Measurements from ENCODE around the gene EXOSC6. TPM values are rescaled to one million over a fixed set of nuclear protein-coding genes. Genes with fewer than 3 reads are reported as not detected.

The EXOSC6 gene
- total and polyA plus RNA-seq, 2 of the 4 experiments (the other 2 are of a cell fraction): 5.8 to 7.0 TPM

DNA sequence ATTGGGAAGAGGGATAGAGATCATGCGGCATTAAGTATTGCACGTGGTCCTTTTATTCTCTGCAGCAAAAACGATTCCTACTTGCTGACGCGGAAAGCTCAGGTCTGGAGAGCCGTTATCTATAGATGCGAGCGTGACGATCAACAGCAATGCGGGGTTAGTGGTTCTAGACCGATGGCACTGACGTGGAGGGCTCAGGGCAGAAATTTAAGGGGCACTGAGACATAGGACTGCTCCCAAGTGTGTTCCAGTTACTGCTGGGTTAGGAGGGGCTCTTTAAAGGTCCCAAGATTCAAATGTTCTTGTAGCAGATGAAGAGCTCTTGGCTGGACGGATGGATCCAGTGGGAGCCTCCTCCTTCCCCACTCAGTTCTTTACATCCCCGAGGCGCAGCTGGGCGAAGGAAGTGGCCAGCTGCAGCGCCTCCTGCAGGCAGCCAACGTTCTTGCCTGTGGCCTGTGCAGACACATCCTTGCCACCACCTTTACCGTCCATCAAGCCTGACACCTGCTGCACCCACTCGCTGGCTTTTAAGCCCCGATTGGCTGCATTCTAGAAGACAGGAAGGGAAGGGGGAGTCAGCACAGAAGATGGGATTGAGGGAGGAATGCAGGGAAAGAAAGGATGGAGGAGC, 732 bp upstream of the EXOSC6 start:
- dilution Hi-C loops (cut with HindIII; ENCODE audit: low sequenced_read_pairs, unreplicated experiment): no loop called here
- Histone ChIP-seq H3K36me3 (ENCODE audit: control insufficient read depth, insufficient read depth, low read length) (peaks cover 47% of the 10 kb centered on the region), H3K4me1 (ENCODE audit: control insufficient read depth, insufficient read depth, low read length) (peaks cover 2% of the 10 kb centered on the region), H3K18ac (ENCODE audit: low read depth, low read length) (no peak overlapping the region), H3K4ac (ENCODE audit: low read depth, low read length) (no peak overlapping the region), H3K4me2 (ENCODE audit: low read depth, low read length) (no peak overlapping the region), H2BK120ac (ENCODE audit: low read depth, low read length) (no peak overlapping the region), H3K9me1 (ENCODE audit: insufficient read depth, low read length) (0 out of 2 replicates have a peak, but pooled peaks cover 5% of the 10 kb centered on the region), H3K56ac (ENCODE audit: extremely low read depth, insufficient read depth, low read length) (no peak overlapping the region), H2AFZ (replicated peaks; ENCODE audit: low read length, poor library complexity) (no peak overlapping the region), H3K9ac (ENCODE audit: low read depth, low read length) (no peak overlapping the region), H3K4me3 (ENCODE audit: insufficient read depth, low read depth, low read length) (no peak overlapping the region), H4K20me1 (ENCODE audit: insufficient read depth, low read length) (peaks cover 43% of the 10 kb centered on the region), H2BK20ac (ENCODE audit: low read depth, low read length) (no peak overlapping the region), H2AK9ac (replicated peaks; ENCODE audit: low read depth, low read length, poor library complexity) (peak overlapping the region; percentile 61), H3K9me3 (ENCODE audit: control insufficient read depth, insufficient read depth, low read length) (no peaks in the 10 kb centered on the region), H3K79me1 (ENCODE audit: low read depth in 1 of 2, low read length in 2 of 2) (peaks cover 5 to 34% of the 10 kb centered on the region in 2 experiments; a peak in 3 of 4 replicates), H4K91ac (ENCODE audit: insufficient read depth, low read depth, low read length) (no peak overlapping the region), H3K23ac (ENCODE audit: low read depth, low read length) (no peak overlapping the region), H3K27ac (ENCODE audit: insufficient read depth, low read length) (no peak overlapping the region), H3K14ac (replicated peaks; ENCODE audit: low read depth, low read length) (no peak overlapping the region), H2BK5ac (ENCODE audit: low read depth, low read length, poor library complexity, severe bottlenecking) (no peak overlapping the region), H2BK15ac (ENCODE audit: low read depth, low read length) (no peak overlapping the region), H4K8ac (ENCODE audit: low read depth in 2 of 2, low read length in 2 of 2) (peak overlapping the region in 1 of 2 experiments; percentile 5; a peak in 1 of 4 replicates), H4K5ac (ENCODE audit: low read depth, low read length) (no peak overlapping the region), H2AK5ac (ENCODE audit: low read depth, low read length) (no peak overlapping the region), H3K27me3 (ENCODE audit: control insufficient read depth, insufficient read depth, low read length) (no peaks in the 10 kb centered on the region)
- no TSS peak for BruUV-seq (replicated peaks)
- no peak for TF ChIP-seq FOS (IDR thresholded peaks at IDR 0.05; ENCODE audit: low read depth, low read length)
- peak; percentile 3; the same call in 1 of the 2 replicates for TF ChIP-seq RAD21 (IDR thresholded peaks at IDR 0.05; ENCODE audit: low read length)
- TF ChIP-seq, protein P1, sequence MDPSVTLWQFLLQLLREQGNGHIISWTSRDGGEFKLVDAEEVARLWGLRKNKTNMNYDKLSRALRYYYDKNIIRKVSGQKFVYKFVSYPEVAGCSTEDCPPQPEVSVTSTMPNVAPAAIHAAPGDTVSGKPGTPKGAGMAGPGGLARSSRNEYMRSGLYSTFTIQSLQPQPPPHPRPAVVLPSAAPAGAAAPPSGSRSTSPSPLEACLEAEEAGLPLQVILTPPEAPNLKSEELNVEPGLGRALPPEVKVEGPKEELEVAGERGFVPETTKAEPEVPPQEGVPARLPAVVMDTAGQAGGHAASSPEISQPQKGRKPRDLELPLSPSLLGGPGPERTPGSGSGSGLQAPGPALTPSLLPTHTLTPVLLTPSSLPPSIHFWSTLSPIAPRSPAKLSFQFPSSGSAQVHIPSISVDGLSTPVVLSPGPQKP (IDR thresholded peaks at IDR 0.05; ENCODE audit: borderline replicate concordance, low read depth, low read length): no peak
- TF ChIP-seq USF2 (IDR thresholded peaks at IDR 0.05; ENCODE audit: low read depth, low read length): no peak
- TF ChIP-seq SMC3 (IDR thresholded peaks at IDR 0.05; ENCODE audit: low read depth, low read length): peak; percentile 28; the same call in 1 of the 2 replicates
- TF ChIP-seq BHLHE40 (IDR thresholded peaks at IDR 0.05; ENCODE audit: low read depth, low read length): no peak
- peak; percentile 42 for TF ChIP-seq CTCF (conservative IDR thresholded peaks at IDR 0.05; ENCODE audit: low read depth, low read length)
- no peak for TF ChIP-seq MXI1 (IDR thresholded peaks at IDR 0.05; ENCODE audit: borderline replicate concordance, low read depth, low read length)
- TF ChIP-seq MAFK (IDR thresholded peaks at IDR 0.05; ENCODE audit: low read depth, low read length): no peak
- no peak for TF ChIP-seq NFE2L2 (IDR thresholded peaks at IDR 0.05; ENCODE audit: low read depth, low read length)
- TF ChIP-seq RFX5 (IDR thresholded peaks at IDR 0.05; ENCODE audit: low read depth, low read length): no peak
- no peak for TF ChIP-seq CEBPB (IDR thresholded peaks at IDR 0.05; ENCODE audit: low read depth, low read length)
- no peak for TF ChIP-seq RCOR1 (IDR thresholded peaks at IDR 0.05; ENCODE audit: insufficient replicate concordance, low read length)
- TF ChIP-seq POLR2A (IDR thresholded peaks at IDR 0.05; ENCODE audit: low read depth, low read length): no peak
- TF ChIP-seq CHD1 (IDR thresholded peaks at IDR 0.05; ENCODE audit: low read depth, low read length): no peak
- no peak for TF ChIP-seq MAZ (IDR thresholded peaks at IDR 0.05; ENCODE audit: borderline replicate concordance, low read depth, low read length)
- ATAC-seq (ENCODE audit: low read depth) (no peak), DNase-seq (peak; percentile 11)
- CTCF ChIA-PET: no interaction called here
- POLR2A ChIA-PET (ENCODE audit: unreplicated experiment): no interaction called here
- in situ Hi-C loops (cut with MboI; ENCODE audit: low sequenced_read_pairs): no loop called here
- intact Hi-C loops (cut with micrococcal nuclease): no loop called here
- 95% methylated on average over 10 of the region's 21 CpGs; no CpG with 5 or more reads in 1 of the 2 experiments for WGBS, 2 experiments (ENCODE audit: extremely low coverage in 2 of 2, insufficient read length in 1 of 2)

All from IMR-90 (cell line).